K562 (cell line): ENCODE results near the gene ECSIT. TPM values are rescaled to one million over a fixed set of nuclear protein-coding genes. Genes with fewer than 3 reads are reported as not detected.
A peak's percentile ranks its signal among the peaks of the same experiment; 100 is the strongest.

Experiments used
- CCNT2 ChIP-seq: IDR thresholded peaks from 2 replicates; pipeline ENCODE4 v1.6.1; 2011; ENCODE audit warnings: borderline replicate concordance, low read depth, mild to moderate bottlenecking, moderate library complexity, mixed read lengths, low read length; ENCODE audit not compliant: insufficient read length; ENCODE audit errors: extremely low read depth
- GATA2 ChIP-seq: sonication (generic); formaldehyde crosslinking; IDR thresholded peaks from 2 replicates; pipeline ENCODE4 v1.4.0; 2020; ENCODE audit warnings: mild to moderate bottlenecking, missing genetic modification reagents
- HMGN3 ChIP-seq: IDR thresholded peaks from 2 replicates; pipeline ENCODE4 v1.6.1; 2011; ENCODE audit warnings: borderline replicate concordance, low read depth, mild to moderate bottlenecking, mixed read lengths, low read length; ENCODE audit not compliant: insufficient read length; ENCODE audit errors: extremely low read depth
- RFX5 ChIP-seq: IDR thresholded peaks from 2 replicates; pipeline ENCODE4 v1.6.1; 2011; ENCODE audit warnings: low read depth, mild to moderate bottlenecking, improper control_type of control experiment, low read length
- SP1 ChIP-seq: sonication (generic); formaldehyde crosslinking; IDR thresholded peaks from 2 replicates; pipeline ENCODE4 v1.8.1; 2022; ENCODE audit warnings: mild to moderate bottlenecking, missing genetic modification reagents
- SRF ChIP-seq, 2 experiments: fragments of 250-450, 450-650 bp in 1 of 2; sonication (Bioruptor Pico) in 1 of 2; sonication (generic) in 1 of 2; formaldehyde crosslinking; IDR thresholded peaks; 2 replicates each; pipeline versions ENCODE4 v1.5.0 to v1.5.1; 2020 to 2022; ENCODE audit warnings: mild to moderate bottlenecking in 1 of 2, missing genetic modification reagents in 1 of 2
- THAP12 ChIP-seq: fragments of 250-450 bp; sonication (Bioruptor Pico); IDR thresholded peaks from 2 replicates; pipeline ENCODE4 v1.9.0; 2021; ENCODE audit warnings: mild to moderate bottlenecking, inconsistent platforms
- TSC22D4 ChIP-seq: fragments of 450-650 bp; IDR thresholded peaks from 2 replicates; pipeline ENCODE4 v1.6.1; 2016; ENCODE audit warnings: missing genetic modification characterization, missing biosample characterization, control low read depth
- ZNF766 ChIP-seq: fragments of 200-800 bp; sonication (Bioruptor generic); conservative IDR thresholded peaks from 2 replicates; pipeline ENCODE4 v1.6.1; 2016; ENCODE audit warnings: missing genetic modification characterization, missing compliant biosample characterization
- polyA plus RNA-seq, 8 experiments: library from polyadenylated mRNA; depleted of rRNA in 4 of 8; stranded (reverse) in 5 of 8; unstranded in 3 of 8; fragments of >200 nt; fragmentation: Nextera tagmentation in 2 of 8; fragmentation: Illumina TruSeq in 1 of 8; extraction: Ambion mirVana in 2 of 8; extraction: Trizol in 1 of 8; gene quantifications; 2 replicates each; pipeline versions ENCODE4 v1.2.1 to v1.2.3, GENCODE V29; 2011 to 2014; ENCODE audit warnings: inconsistent platforms in 1 of 8, missing spikeins in 1 of 8
- total RNA-seq, 7 experiments: library from RNA; depleted of rRNA in 6 of 7; stranded (reverse); fragments of >200 nt in 6 of 7; fragmentation: Illumina TruSeq in 2 of 7; extraction: Trizol in 2 of 7; gene quantifications; 2 replicates each; pipeline versions ENCODE4 v1.2.1 to v1.2.3, GENCODE V29; 2011 to 2021; ENCODE audit warnings: low replicate concordance in 1 of 7
- TF ChIP-seq, protein P1 (sequence below), 3 experiments: fragments of 200-800 bp in 1 of 3; fragments of 250-450 bp in 1 of 3; fragments of 450-650 bp in 1 of 3; sonication (Bioruptor Pico) in 1 of 3; sonication (Bioruptor generic) in 1 of 3; formaldehyde crosslinking in 1 of 3; IDR thresholded peaks; 2 replicates each; pipeline versions ENCODE4 v1.6.1 to v1.8.0; 2016 to 2022; ENCODE audit warnings: mild to moderate bottlenecking in 2 of 3, missing genetic modification characterization in 2 of 3, missing compliant biosample characterization in 1 of 3, moderate library complexity in 1 of 3
- TF ChIP-seq, protein P2 (sequence below): fragments of 450-650 bp; IDR thresholded peaks from 2 replicates; pipeline ENCODE4 v1.6.1; 2014; ENCODE audit warnings: low read depth, mild to moderate bottlenecking, moderate library complexity, borderline replicate concordance
- TF ChIP-seq, protein P3 (sequence below): sonication (generic); formaldehyde crosslinking; IDR thresholded peaks from 2 replicates; pipeline ENCODE4 v1.8.0; 2022; ENCODE audit warnings: mild to moderate bottlenecking, missing genetic modification reagents
- TF ChIP-seq, protein P4 (sequence below): fragments of 250-450 bp; sonication (Bioruptor Pico); IDR thresholded peaks from 2 replicates; pipeline ENCODE4 v1.4.0; 2020; ENCODE audit warnings: borderline replicate concordance

The ECSIT gene
- total and polyA plus RNA-seq, 9 of the 15 experiments (the other 6 are each of a cell fraction or from before 2014, with no cell fraction given) = 1.1 to 82.5 (median 43.9) TPM

GRCh38 chr19:11528551-11529341, at the start of gene ECSIT (continued):
- TF ChIP-seq, protein P1, sequence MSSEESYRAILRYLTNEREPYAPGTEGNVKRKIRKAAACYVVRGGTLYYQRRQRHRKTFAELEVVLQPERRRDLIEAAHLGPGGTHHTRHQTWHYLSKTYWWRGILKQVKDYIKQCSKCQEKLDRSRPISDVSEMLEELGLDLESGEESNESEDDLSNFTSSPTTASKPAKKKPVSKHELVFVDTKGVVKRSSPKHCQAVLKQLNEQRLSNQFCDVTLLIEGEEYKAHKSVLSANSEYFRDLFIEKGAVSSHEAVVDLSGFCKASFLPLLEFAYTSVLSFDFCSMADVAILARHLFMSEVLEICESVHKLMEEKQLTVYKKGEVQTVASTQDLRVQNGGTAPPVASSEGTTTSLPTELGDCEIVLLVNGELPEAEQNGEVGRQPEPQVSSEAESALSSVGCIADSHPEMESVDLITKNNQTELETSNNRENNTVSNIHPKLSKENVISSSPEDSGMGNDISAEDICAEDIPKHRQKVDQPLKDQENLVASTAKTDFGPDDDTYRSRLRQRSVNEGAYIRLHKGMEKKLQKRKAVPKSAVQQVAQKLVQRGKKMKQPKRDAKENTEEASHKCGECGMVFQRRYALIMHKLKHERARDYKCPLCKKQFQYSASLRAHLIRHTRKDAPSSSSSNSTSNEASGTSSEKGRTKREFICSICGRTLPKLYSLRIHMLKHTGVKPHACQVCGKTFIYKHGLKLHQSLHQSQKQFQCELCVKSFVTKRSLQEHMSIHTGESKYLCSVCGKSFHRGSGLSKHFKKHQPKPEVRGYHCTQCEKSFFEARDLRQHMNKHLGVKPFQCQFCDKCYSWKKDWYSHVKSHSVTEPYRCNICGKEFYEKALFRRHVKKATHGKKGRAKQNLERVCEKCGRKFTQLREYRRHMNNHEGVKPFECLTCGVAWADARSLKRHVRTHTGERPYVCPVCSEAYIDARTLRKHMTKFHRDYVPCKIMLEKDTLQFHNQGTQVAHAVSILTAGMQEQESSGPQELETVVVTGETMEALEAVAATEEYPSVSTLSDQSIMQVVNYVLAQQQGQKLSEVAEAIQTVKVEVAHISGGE (CRISPR knock-in tag; IDR thresholded peaks at IDR 0.05) = peak in 1 of 3 experiments; percentile 68; a peak in 2 of 6 replicates
- TF ChIP-seq SRF (CRISPR knock-in tag; IDR thresholded peaks at IDR 0.05) = peak in 1 of 2 experiments; percentile 93; a peak in 1 of 4 replicates
- peak; percentile 79 for TF ChIP-seq HMGN3
- TF ChIP-seq SP1 = peak; percentile 73
- peak; percentile 73 for TF ChIP-seq GATA2 (CRISPR knock-in tag)
- TF ChIP-seq ZNF766 = peak; percentile 18; the same call in 1 of the 2 replicates
- no peak for TF ChIP-seq RFX5
- peak; percentile 68; the same call in 1 of the 2 replicates for TF ChIP-seq THAP12 (CRISPR knock-in tag)
- peak; percentile 67 for TF ChIP-seq CCNT2
- TF ChIP-seq TSC22D4 (tag) = no peak
- TF ChIP-seq, protein P2, sequence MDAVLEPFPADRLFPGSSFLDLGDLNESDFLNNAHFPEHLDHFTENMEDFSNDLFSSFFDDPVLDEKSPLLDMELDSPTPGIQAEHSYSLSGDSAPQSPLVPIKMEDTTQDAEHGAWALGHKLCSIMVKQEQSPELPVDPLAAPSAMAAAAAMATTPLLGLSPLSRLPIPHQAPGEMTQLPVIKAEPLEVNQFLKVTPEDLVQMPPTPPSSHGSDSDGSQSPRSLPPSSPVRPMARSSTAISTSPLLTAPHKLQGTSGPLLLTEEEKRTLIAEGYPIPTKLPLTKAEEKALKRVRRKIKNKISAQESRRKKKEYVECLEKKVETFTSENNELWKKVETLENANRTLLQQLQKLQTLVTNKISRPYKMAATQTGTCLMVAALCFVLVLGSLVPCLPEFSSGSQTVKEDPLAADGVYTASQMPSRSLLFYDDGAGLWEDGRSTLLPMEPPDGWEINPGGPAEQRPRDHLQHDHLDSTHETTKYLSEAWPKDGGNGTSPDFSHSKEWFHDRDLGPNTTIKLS = peak; percentile 63
- TF ChIP-seq, protein P3, sequence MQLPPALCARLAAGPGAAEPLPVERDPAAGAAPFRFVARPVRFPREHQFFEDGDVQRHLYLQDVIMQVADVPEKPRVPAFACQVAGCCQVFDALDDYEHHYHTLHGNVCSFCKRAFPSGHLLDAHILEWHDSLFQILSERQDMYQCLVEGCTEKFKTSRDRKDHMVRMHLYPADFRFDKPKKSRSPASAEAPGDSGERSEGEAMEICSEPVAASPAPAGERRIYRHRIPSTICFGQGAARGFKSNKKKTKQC (CRISPR knock-in tag) = peak; percentile 76
- TF ChIP-seq, protein P4, sequence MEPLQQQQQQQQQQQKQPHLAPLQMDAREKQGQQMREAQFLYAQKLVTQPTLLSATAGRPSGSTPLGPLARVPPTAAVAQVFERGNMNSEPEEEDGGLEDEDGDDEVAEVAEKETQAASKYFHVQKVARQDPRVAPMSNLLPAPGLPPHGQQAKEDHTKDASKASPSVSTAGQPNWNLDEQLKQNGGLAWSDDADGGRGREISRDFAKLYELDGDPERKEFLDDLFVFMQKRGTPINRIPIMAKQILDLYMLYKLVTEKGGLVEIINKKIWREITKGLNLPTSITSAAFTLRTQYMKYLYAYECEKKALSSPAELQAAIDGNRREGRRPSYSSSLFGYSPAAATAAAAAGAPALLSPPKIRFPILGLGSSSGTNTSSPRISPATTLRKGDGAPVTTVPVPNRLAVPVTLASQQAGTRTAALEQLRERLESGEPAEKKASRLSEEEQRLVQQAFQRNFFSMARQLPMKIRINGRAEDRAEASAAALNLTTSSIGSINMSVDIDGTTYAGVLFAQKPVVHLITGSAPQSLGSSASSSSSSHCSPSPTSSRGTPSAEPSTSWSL (CRISPR knock-in tag) = 0 out of 2 replicates have a peak, but pooled peaks have one; percentile 39
